ENCODE data around the gene ENTHD1.

The ENTHD1 gene

DNA sequence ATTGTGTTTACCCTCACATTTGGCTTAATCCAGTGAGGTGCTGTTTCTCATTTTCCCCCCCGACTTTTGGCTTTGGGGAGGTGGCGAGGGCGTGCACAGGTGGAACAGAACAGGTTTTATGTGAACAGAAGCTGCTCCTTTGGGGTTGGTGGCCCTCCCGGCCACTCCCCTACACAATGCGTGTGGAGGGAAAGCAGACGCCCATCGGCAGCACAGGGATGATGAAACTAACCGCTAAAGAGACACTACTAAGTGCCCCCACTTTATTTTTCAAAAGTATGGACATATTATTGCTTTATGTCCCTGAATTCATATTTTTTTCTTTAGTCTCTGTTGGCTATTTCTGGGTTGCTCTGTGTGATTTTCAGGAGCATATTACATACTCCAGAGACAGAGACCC is 160.9 kb downstream of the ENTHD1 start:
- Histone ChIP-seq H3K27me3 (ENCODE audit: control insufficient read depth, low read length) (peaks cover 23% of the 10 kb centered on the region), H3K79me2 (ENCODE audit: control insufficient read depth, low read length) (no peaks in the 10 kb centered on the region), H3K4me3 (ENCODE audit: low read length) (no peak overlapping the region), H3K4me2 (ENCODE audit: low read length) (no peak overlapping the region), H3K9me2 (replicated peaks; ENCODE audit: control insufficient read depth, low read length) (no peaks in the 10 kb centered on the region), H3K4me1 (ENCODE audit: control insufficient read depth, low read length) (no peaks in the 10 kb centered on the region), H3F3A (ENCODE audit: control insufficient read depth, insufficient read depth) (no peaks in the 10 kb centered on the region), H3K27ac (ENCODE audit: low read depth, low read length) (no peak overlapping the region), H4K20me1 (ENCODE audit: control insufficient read depth, insufficient read depth, low read depth, low read length) (0 out of 2 replicates have a peak, but pooled peaks cover 3% of the 10 kb centered on the region), H3K9me3 (ENCODE audit: control insufficient read depth, insufficient read depth, low read length) (no peaks in the 10 kb centered on the region), H3K36me3 (ENCODE audit: control insufficient read depth, low read length) (no peaks in the 10 kb centered on the region)
- TF ChIP-seq, protein P1, sequence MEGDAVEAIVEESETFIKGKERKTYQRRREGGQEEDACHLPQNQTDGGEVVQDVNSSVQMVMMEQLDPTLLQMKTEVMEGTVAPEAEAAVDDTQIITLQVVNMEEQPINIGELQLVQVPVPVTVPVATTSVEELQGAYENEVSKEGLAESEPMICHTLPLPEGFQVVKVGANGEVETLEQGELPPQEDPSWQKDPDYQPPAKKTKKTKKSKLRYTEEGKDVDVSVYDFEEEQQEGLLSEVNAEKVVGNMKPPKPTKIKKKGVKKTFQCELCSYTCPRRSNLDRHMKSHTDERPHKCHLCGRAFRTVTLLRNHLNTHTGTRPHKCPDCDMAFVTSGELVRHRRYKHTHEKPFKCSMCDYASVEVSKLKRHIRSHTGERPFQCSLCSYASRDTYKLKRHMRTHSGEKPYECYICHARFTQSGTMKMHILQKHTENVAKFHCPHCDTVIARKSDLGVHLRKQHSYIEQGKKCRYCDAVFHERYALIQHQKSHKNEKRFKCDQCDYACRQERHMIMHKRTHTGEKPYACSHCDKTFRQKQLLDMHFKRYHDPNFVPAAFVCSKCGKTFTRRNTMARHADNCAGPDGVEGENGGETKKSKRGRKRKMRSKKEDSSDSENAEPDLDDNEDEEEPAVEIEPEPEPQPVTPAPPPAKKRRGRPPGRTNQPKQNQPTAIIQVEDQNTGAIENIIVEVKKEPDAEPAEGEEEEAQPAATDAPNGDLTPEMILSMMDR (IDR thresholded peaks at IDR 0.05; ENCODE audit: low read depth, low read length, poor library complexity, severe bottlenecking): no peak
- no peak for TF ChIP-seq EZH2phosphoT487 (IDR thresholded peaks at IDR 0.05; ENCODE audit: borderline replicate concordance, low read length)

DNA sequence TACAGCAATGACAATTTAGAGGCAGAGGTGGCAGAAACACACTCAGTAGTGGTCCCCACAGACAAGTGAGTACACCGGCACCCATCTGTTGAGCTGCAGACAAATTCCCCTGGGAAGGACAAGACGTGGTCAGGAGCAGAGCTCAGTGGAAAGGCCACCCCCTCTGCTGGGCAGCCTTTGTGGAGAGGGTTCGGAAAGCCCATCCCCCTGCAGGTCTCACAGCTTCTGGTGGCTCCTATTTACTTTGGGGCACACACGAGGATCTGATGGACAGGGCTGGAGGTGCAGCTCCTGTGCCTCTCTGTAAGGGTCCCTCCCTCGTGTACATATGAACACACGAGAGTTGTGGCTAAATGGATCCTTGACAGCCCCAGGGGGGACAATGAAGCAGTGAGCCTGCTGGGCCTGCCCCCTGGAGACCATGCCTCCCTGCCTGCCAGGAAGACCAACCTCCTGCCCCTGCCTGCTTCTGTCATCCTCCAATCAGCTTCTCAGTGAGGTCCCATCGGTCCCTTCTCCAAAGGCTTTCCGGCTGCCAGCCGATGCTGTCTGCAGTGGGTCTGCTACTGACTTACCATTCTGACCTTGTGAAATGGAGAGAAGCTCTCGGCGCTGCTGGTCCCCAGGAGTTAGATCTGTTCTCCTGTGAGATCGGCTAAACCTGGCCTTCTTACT is 161.5 kb downstream of the ENTHD1 start:
- Histone ChIP-seq H4K20me1 (ENCODE audit: control insufficient read depth, insufficient read depth, low read depth, low read length) (0 out of 2 replicates have a peak, but pooled peaks cover 3% of the 10 kb centered on the region), H3K4me2 (ENCODE audit: low read length) (no peak overlapping the region), H3K4me3 (ENCODE audit: low read length) (no peak overlapping the region), H3K27ac (ENCODE audit: low read depth, low read length) (no peak overlapping the region), H3K9me2 (replicated peaks; ENCODE audit: control insufficient read depth, low read length) (no peaks in the 10 kb centered on the region), H3K79me2 (ENCODE audit: control insufficient read depth, low read length) (no peaks in the 10 kb centered on the region), H3K27me3 (ENCODE audit: control insufficient read depth, low read length) (peaks cover 23% of the 10 kb centered on the region), H3F3A (ENCODE audit: control insufficient read depth, insufficient read depth) (no peaks in the 10 kb centered on the region), H3K9me3 (ENCODE audit: control insufficient read depth, insufficient read depth, low read length) (no peaks in the 10 kb centered on the region), H3K4me1 (ENCODE audit: control insufficient read depth, low read length) (no peaks in the 10 kb centered on the region), H3K36me3 (ENCODE audit: control insufficient read depth, low read length) (no peaks in the 10 kb centered on the region)
- TF ChIP-seq, protein P1 (IDR thresholded peaks at IDR 0.05; ENCODE audit: low read depth, low read length, poor library complexity, severe bottlenecking): no peak
- TF ChIP-seq EZH2phosphoT487 (IDR thresholded peaks at IDR 0.05; ENCODE audit: borderline replicate concordance, low read length): no peak

DNA sequence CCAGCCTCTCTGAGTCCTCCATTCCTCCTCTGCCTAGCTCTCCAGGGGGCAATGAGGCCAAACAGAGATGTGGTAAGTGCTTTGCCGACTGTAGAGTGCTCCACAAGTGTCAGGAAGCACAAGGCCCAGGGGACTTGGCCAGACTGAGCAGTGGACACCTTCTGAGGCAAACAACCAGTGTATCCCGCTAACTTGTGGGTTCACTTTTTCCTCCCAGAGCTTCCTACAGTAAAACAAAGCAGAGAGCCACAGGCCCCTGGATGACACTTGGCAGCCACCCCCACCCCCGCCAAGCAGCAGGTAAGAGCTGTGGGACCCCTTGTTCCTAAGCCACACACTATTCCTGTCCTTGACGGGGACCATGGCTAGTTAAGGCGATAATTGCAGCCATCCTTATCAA is 162.1 kb downstream of the ENTHD1 start:
- TF ChIP-seq, protein P1 (IDR thresholded peaks at IDR 0.05; ENCODE audit: low read depth, low read length, poor library complexity, severe bottlenecking): no peak
- TF ChIP-seq EZH2phosphoT487 (IDR thresholded peaks at IDR 0.05; ENCODE audit: borderline replicate concordance, low read length): no peak
- H3K27ac ChIP-seq (ENCODE audit: low read depth, low read length): no peak overlapping the region
- H3K36me3 ChIP-seq (ENCODE audit: control insufficient read depth, low read length): no peaks in the 10 kb centered on the region
- H3K4me2 ChIP-seq (ENCODE audit: low read length): no peak overlapping the region
- H3K27me3 ChIP-seq (ENCODE audit: control insufficient read depth, low read length): peaks cover 20% of the 10 kb centered on the region
- H3K9me2 ChIP-seq (replicated peaks; ENCODE audit: control insufficient read depth, low read length): no peaks in the 10 kb centered on the region
- 0 out of 2 replicates have a peak, but pooled peaks cover 3% of the 10 kb centered on the region for H4K20me1 ChIP-seq (ENCODE audit: control insufficient read depth, insufficient read depth, low read depth, low read length)
- H3K79me2 ChIP-seq (ENCODE audit: control insufficient read depth, low read length): no peaks in the 10 kb centered on the region
- H3K4me1 ChIP-seq (ENCODE audit: control insufficient read depth, low read length): no peaks in the 10 kb centered on the region
- no peak overlapping the region for H3K4me3 ChIP-seq (ENCODE audit: low read length)
- H3K9me3 ChIP-seq (ENCODE audit: control insufficient read depth, insufficient read depth, low read length): no peaks in the 10 kb centered on the region
- H3F3A ChIP-seq (ENCODE audit: control insufficient read depth, insufficient read depth): no peaks in the 10 kb centered on the region

All from DOHH2 (cell line).